GM12872 (cell line): ENCODE results near the gene TMEM204.

Experiments used
- CTCF ChIP-seq: IDR thresholded peaks from 3 replicates; pipeline ENCODE4 v1.5.1; 2011; ENCODE audit warnings: low read depth, mild to moderate bottlenecking, low read length, moderate library complexity; ENCODE audit not compliant: insufficient read depth

Gene TMEM204

GRCh38 chr16:1537763-1538289, 4.4 kb downstream of the TMEM204 start:
- TF ChIP-seq CTCF = no peak

GRCh38 chr16:1538804-1539520, 5.5 kb downstream of the TMEM204 start:
- TF ChIP-seq CTCF = peak; percentile 42

GRCh38 chr16:1539720-1540555, 6.5 kb downstream of the TMEM204 start:
- TF ChIP-seq CTCF = no peak

GRCh38 chr16:1540556-1540855, 7.0 kb downstream of the TMEM204 start:
- no peak for TF ChIP-seq CTCF

GRCh38 chr16:1541293-1542165, 8.1 kb downstream of the TMEM204 start:
- no peak for TF ChIP-seq CTCF

GRCh38 chr16:1542166-1542500, 8.7 kb downstream of the TMEM204 start:
- TF ChIP-seq CTCF = no peak

- no peak for TF ChIP-seq CTCF
Observed at GRCh38 chr16:1542533-1542932, 9.1 kb downstream of the TMEM204 start.
